Effector memory CD8-positive, alpha-beta T cell (primary cell): ENCODE measurements around the gene ADAMTS17.
A peak's percentile ranks its signal among the peaks of the same experiment; 100 is the strongest.

Source experiments
- ATAC-seq: fragments of 150-1000 bp; cut with Tn5 transposase; replicated peaks from 2 replicates; pipeline ENCODE4 v1.10.0; 2021; ENCODE audit warnings: mild to moderate bottlenecking, moderate library complexity
- DNase-seq, 3 experiments: peaks; one replicate each; pipeline ENCODE4 v3.0.0; 2021
- H3K27ac Mint-ChIP-seq, 2 donors: one replicate each; pipeline ENCODE4 v1.8.0; 2022; ENCODE audit warnings: mild to moderate bottlenecking in 2 of 2, mixed read lengths in 2 of 2, moderate library complexity in 2 of 2
- H3K27me3 Mint-ChIP-seq, 2 donors: one replicate each; pipeline ENCODE4 v1.8.0; 2022; ENCODE audit warnings: mixed read lengths in 2 of 2
- H3K36me3 Mint-ChIP-seq: one replicate; pipeline ENCODE4 v1.8.0; 2022; ENCODE audit warnings: mild to moderate bottlenecking, moderate library complexity, mixed read lengths; ENCODE audit not compliant: insufficient read depth
- H3K4me1 Mint-ChIP-seq, 2 donors: one replicate each; pipeline ENCODE4 v1.8.0; 2022; ENCODE audit warnings: low read depth in 2 of 2, mixed read lengths in 2 of 2
- H3K4me3 Mint-ChIP-seq, 2 donors: one replicate each; pipeline ENCODE4 v1.8.0; 2022; ENCODE audit warnings: mild to moderate bottlenecking in 2 of 2, mixed read lengths in 2 of 2, moderate library complexity in 2 of 2
- H3K9me3 Mint-ChIP-seq, 2 donors: one replicate each; pipeline ENCODE4 v1.8.0; 2022; ENCODE audit warnings: mixed read lengths in 2 of 2

ADAMTS17 gene

GRCh38 chr15:100311154-100311625 is 30.6 kb downstream of the ADAMTS17 start:
- no peak overlapping the region for H3K27ac Mint-ChIP-seq
- H3K4me1 Mint-ChIP-seq, result no peaks in the 10 kb centered on the region
- peaks cover 4% of the 10 kb centered on the region for H3K36me3 Mint-ChIP-seq
- H3K9me3 Mint-ChIP-seq, result no peaks in the 10 kb centered on the region
- no peaks in the 10 kb centered on the region for H3K27me3 Mint-ChIP-seq
- H3K4me3 Mint-ChIP-seq, result no peak overlapping the region
- ATAC-seq, result no peak
- no peak for DNase-seq

- Mint-ChIP-seq H3K9me3 (no peaks in the 10 kb centered on the region), H3K27ac (no peak overlapping the region), H3K4me1 (no peaks in the 10 kb centered on the region), H3K36me3 (peaks cover 4% of the 10 kb centered on the region), H3K27me3 (no peaks in the 10 kb centered on the region), H3K4me3 (no peak overlapping the region)
- ATAC-seq, result no peak
- DNase-seq, result no peak
These were observed 31.1 kb downstream of the ADAMTS17 start for GRCh38 chr15:100310513-100311153.

- no peaks in the 10 kb centered on the region for H3K9me3 Mint-ChIP-seq
- H3K36me3 Mint-ChIP-seq, result peaks cover 4% of the 10 kb centered on the region
- DNase-seq, result no peak
- H3K4me1 Mint-ChIP-seq, result no peaks in the 10 kb centered on the region
- H3K27me3 Mint-ChIP-seq, result no peaks in the 10 kb centered on the region
- peak overlapping the region in 1 of 2 donors; percentile 14 for H3K27ac Mint-ChIP-seq
- H3K4me3 Mint-ChIP-seq, result no peak overlapping the region
- ATAC-seq, result no peak
These were observed 31.8 kb downstream of the ADAMTS17 start for GRCh38 chr15:100310041-100310405.

GRCh38 chr15:100309109-100310040 is 32.4 kb downstream of the ADAMTS17 start:
- Mint-ChIP-seq H3K27ac (peak overlapping the region in 1 of 2 donors; percentile 14), H3K27me3 (no peaks in the 10 kb centered on the region), H3K9me3 (no peaks in the 10 kb centered on the region), H3K36me3 (peaks cover 4% of the 10 kb centered on the region), H3K4me3 (no peak overlapping the region), H3K4me1 (no peaks in the 10 kb centered on the region)
- ATAC-seq (no peak), DNase-seq (no peak)

- H3K36me3 Mint-ChIP-seq, result peaks cover 4% of the 10 kb centered on the region
These were observed 33.2 kb downstream of the ADAMTS17 start for GRCh38 chr15:100308608-100309007.

GRCh38 chr15:100308213-100308600 is 33.6 kb downstream of the ADAMTS17 start:
- ATAC-seq (no peak), DNase-seq (no peak)
- Mint-ChIP-seq H3K27me3 (no peaks in the 10 kb centered on the region), H3K27ac (no peak overlapping the region), H3K4me1 (no peaks in the 10 kb centered on the region), H3K36me3 (peaks cover 4% of the 10 kb centered on the region), H3K4me3 (no peak overlapping the region), H3K9me3 (no peaks in the 10 kb centered on the region)

More at GRCh38 chr15:100308608-100309007, 33.2 kb downstream of the ADAMTS17 start:
- ATAC-seq (no peak), DNase-seq (no peak)
- no peaks in the 10 kb centered on the region for H3K9me3 Mint-ChIP-seq
- H3K4me3 Mint-ChIP-seq, result no peak overlapping the region
- no peaks in the 10 kb centered on the region for H3K4me1 Mint-ChIP-seq
- H3K27me3 Mint-ChIP-seq, result no peaks in the 10 kb centered on the region
- H3K27ac Mint-ChIP-seq, result no peak overlapping the region

- H3K27ac Mint-ChIP-seq, result peak overlapping the region in 1 of 2 donors; percentile 41
- ATAC-seq, result no peak
These were observed 34.2 kb downstream of the ADAMTS17 start for GRCh38 chr15:100307241-100308212.

GRCh38 chr15:100306098-100306497 is 35.7 kb downstream of the ADAMTS17 start:
- peaks cover 3% of the 10 kb centered on the region for H3K36me3 Mint-ChIP-seq
- no peaks in the 10 kb centered on the region for H3K4me1 Mint-ChIP-seq
- ATAC-seq, result no peak
- no peaks in the 10 kb centered on the region for H3K9me3 Mint-ChIP-seq
- no peak for DNase-seq
- no peaks in the 10 kb centered on the region for H3K27me3 Mint-ChIP-seq
- no peak overlapping the region for H3K4me3 Mint-ChIP-seq
- H3K27ac Mint-ChIP-seq, result no peak overlapping the region

More at GRCh38 chr15:100307241-100308212, 34.2 kb downstream of the ADAMTS17 start:
- Mint-ChIP-seq H3K36me3 (peaks cover 4% of the 10 kb centered on the region), H3K4me3 (no peak overlapping the region), H3K27me3 (no peaks in the 10 kb centered on the region), H3K4me1 (no peaks in the 10 kb centered on the region), H3K9me3 (no peaks in the 10 kb centered on the region)
- DNase-seq, result no peak

- H3K27ac Mint-ChIP-seq, result no peak overlapping the region
- H3K27me3 Mint-ChIP-seq, result no peaks in the 10 kb centered on the region
- peaks cover 0 to 3% of the 10 kb centered on the region in 2 donors for H3K4me1 Mint-ChIP-seq
- DNase-seq, result no peak
- peaks cover 3% of the 10 kb centered on the region for H3K36me3 Mint-ChIP-seq
- no peak for ATAC-seq
- no peaks in the 10 kb centered on the region for H3K9me3 Mint-ChIP-seq
- no peak overlapping the region for H3K4me3 Mint-ChIP-seq
These were observed 39.8 kb downstream of the ADAMTS17 start for GRCh38 chr15:100301910-100302431.

GRCh38 chr15:100298257-100298656 is 43.5 kb downstream of the ADAMTS17 start:
- DNase-seq, result no peak
- H3K36me3 Mint-ChIP-seq, result peaks cover 3% of the 10 kb centered on the region
- ATAC-seq, result no peak
- no peaks in the 10 kb centered on the region for H3K27me3 Mint-ChIP-seq
- peaks cover 0 to 3% of the 10 kb centered on the region in 2 donors for H3K4me1 Mint-ChIP-seq
- H3K4me3 Mint-ChIP-seq, result no peak overlapping the region
- H3K9me3 Mint-ChIP-seq, result peaks cover 0 to 3% of the 10 kb centered on the region in 2 donors
- no peak overlapping the region for H3K27ac Mint-ChIP-seq

GRCh38 chr15:100297812-100298211 is 44.0 kb downstream of the ADAMTS17 start:
- no peak for ATAC-seq
- Mint-ChIP-seq H3K27me3 (no peaks in the 10 kb centered on the region), H3K9me3 (peaks cover 0 to 3% of the 10 kb centered on the region in 2 donors), H3K36me3 (peaks cover 3% of the 10 kb centered on the region), H3K4me3 (no peak overlapping the region), H3K4me1 (peaks cover 0 to 3% of the 10 kb centered on the region in 2 donors), H3K27ac (no peak overlapping the region)
- no peak for DNase-seq

- Mint-ChIP-seq H3K27me3 (no peaks in the 10 kb centered on the region), H3K9me3 (peaks cover 0 to 3% of the 10 kb centered on the region in 2 donors), H3K27ac (no peak overlapping the region), H3K4me1 (peaks cover 2 to 4% of the 10 kb centered on the region in 2 donors), H3K36me3 (no peaks in the 10 kb centered on the region), H3K4me3 (no peak overlapping the region)
- DNase-seq (no peak), ATAC-seq (no peak)
These were observed 45.7 kb downstream of the ADAMTS17 start for GRCh38 chr15:100295939-100296565.
